GM19023 (cell line): ENCODE data around the gene ARHGEF26.

Experiments used
- ATAC-seq: cut with Tn5 transposase; IDR thresholded peaks from one replicate; pipeline ENCODE4 v1.9.1; 2021; ENCODE audit warnings: mild to moderate bottlenecking, moderate library complexity; ENCODE audit not compliant: unreplicated experiment

The ARHGEF26 gene

DNA sequence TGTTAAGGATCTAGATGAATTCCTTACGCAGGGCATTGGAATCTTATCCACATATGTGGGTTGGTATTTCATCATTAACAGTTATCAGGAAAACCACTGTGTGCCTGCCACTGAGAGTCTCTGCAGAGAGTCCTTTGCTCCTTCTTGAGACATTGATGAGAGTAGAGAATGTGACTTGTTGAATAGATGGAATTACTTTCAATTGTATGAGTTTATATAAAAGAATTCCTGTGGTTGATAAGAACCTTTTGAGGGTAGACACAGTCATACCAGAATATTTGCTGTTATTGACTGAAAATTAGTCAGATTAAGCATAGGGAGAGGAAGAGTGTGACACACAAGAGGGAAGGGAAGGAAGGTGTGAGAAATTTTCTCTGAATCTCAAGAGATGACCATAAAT, 30.8 kb downstream of the ARHGEF26 start:
- no peak for ATAC-seq

DNA sequence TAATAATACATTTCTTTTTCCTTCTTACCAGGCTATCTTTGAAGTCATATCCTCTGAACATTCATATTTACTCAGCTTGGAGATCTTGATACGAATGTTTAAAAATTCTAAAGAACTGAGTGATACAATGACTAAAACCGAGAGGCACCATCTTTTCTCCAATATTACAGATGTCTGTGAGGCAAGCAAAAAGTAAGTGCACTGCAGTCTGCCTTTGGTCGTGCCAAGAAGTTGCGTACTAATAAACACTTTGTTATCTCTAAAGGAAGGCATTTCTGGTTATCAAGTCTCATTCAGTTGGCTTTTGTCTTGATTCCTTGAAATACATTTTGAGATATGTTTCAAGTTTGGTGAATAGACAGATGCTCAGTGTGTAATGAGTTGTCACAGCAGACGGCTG, 31.6 kb downstream of the ARHGEF26 start:
- no peak for ATAC-seq

DNA sequence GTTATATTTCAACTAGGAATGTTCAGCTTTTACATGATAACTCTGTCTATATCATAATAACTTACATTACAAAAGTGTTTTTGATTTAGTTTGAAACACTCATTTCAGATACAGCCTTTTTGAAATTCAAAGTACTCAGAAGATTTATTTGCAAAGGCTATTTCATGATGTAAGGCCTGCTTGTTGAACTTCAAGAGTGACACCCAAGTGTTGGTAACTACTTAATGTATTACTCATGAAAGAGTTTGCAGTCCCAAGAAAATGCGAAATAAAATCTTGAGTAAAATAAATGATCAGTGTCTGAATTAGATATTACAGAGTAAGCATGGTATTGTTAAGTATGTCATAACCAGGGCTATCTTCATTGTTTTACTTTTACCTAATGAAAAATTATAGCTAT, 35.3 kb downstream of the ARHGEF26 start:
- ATAC-seq, result no peak

DNA sequence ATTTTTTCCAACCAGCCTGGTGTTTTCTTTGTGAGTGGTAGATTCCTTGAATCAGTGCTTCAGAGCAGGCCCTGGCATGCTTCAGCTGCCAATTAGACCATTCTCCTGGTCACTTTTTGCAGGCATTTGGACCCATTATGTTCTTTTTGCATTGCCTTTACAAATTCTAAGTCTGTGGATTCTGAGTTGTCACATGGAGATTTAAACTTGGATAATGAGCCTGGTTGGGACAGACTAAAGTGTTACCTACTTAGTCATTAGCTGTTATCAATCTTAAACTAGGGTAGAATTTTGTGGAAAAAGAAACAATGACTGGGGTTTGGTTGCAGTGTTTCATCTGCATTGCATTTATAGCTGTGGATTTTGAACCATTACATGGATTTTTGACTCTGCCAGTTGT, 40.6 kb downstream of the ARHGEF26 start:
- no peak for ATAC-seq

DNA sequence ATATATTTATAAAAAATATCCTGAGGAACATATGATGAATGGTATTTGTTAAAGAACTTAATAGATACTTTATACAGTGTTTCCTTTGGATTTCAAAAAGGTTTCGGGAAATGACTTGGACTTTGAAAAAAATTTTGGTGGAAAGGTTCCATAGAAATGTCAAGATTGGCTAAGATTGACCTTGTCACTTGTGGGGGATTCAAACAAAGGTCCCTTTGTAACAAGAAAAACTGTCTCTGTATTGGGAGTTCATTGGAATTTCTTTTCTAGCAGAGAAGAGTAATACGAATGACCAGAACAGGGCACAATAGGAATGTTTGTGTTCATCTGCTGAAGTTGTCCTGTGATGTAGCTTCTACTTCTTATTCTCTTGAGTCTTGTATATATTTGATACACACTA, 43.2 kb downstream of the ARHGEF26 start:
- ATAC-seq, result no peak

DNA sequence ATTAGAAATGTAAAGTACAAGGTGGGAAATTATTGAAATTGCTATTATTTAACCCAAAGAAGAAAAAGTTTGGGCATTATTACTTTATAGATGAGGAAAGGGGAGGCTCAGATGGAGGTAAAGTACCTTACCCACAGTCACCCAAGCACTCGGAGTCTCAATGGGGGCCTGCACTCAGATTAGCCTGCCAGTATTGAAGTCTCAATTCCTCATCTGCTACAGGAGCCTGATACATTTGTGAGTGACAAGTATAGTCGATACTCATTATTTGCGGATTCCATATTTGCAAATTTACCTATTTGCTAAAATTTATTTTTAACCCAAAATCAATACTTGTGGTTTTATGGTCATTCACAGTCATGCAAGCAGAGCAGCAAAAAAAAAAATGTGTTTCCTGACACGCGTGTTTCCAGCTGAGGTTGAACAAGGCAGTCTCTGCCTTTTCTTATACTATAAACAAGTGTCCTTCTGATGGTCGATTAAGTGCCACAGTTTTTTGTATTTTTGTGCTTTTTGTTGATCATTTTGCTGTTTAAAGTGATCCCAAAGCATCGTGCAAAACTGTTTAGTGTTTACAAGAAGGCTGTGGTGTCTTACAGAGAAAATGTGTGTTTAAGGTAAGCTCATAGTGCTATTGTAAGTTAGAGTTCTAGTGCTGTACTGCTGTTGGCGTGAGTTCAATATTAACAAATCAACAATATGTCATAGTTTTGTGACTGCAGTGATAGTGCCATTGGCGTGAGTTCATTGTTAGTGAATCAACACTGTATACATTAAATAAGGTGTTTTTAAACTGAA, 48.0 kb downstream of the ARHGEF26 start:
- ATAC-seq, result no peak

DNA sequence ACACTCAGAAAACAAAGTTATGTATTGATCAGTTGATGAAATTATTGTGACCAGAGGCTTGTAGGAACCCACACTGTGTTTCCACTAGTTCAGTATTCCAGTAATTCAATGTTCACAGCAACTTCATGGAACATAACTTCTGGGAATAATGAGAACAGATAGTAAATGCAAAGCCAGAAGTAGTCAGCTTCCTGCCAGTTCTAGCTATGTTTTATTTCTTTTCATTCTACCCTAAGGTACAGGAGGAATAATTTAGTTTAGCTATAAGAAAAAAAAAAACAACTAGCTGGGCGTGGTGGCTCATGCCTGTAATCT, 48.6 kb downstream of the ARHGEF26 start:
- ATAC-seq, result no peak

DNA sequence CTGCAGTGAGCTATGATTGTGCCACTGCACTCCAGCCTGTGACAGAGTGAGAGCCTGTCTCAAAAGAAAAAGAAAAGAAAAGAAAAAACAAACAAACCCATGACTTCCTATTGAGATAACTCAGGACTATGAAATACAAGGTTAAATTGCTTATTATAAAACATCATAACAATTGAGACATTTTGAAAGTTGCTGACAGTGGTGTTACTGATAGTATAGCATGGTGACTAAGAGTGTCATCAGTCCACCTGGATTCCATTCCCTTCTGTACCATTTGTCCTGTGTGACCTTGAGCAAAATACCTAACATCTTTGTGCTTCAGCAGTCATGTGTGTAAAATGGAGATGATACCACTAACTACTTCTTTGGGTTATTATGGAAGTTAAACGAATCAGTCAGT, 49.1 kb downstream of the ARHGEF26 start:
- no peak for ATAC-seq

DNA sequence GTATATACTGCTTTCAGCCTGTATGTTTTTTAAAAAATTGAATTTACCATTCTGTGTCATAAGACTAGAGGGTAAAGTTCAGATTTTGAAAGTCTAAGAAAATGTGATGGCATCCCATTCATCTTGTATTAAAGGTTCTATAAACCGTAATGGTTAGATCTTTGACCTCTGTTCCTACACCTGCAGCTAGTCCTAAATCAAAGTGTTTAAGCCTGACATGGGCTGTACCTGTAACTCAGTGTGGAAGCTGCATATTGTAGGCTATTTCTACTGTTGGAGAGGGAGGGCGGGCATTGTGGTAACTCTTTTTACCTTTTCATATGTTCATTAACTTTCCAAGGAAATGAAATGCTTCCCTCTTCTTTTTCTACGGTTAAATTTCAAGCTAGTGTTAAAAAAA, 53.9 kb downstream of the ARHGEF26 start:
- no peak for ATAC-seq

DNA sequence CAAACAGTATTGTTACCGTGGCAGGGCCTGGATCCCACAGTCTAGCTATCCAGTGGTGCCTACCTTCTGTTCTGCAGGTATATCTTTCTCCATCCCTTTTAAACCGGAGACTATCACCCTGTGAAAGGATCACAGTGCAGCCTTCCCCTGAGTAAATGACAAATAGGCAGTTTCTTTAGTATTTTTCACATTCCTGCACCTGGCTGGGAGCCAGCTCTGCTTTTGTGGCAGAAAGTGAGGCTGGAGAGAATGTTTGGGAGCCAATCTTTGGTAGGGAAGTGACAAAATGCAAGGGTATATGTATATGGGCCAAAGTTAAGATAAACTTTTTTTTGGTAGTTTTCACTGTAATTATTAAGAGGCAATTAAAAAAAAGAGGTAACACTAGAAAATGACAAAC, 54.8 kb downstream of the ARHGEF26 start:
- ATAC-seq, result no peak

DNA sequence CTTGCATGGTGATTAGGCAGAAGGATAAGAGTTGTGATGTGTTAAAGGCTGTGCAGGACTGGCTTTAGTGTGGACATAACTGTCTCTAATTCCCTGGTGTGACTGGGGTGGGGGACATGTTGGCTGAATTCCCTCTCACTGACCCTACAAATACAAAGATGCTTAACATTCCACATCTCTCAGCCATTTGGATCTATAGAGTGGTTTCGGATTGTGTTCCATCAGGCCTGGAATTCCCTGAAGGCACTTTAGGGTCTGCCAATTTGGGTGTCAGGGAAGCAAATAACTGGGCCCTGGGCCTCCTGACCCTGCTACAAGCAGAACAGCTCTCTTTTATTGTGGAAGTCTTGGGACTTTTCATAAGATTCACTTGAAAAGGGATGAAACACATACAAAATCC, 56.2 kb downstream of the ARHGEF26 start:
- no peak for ATAC-seq

DNA sequence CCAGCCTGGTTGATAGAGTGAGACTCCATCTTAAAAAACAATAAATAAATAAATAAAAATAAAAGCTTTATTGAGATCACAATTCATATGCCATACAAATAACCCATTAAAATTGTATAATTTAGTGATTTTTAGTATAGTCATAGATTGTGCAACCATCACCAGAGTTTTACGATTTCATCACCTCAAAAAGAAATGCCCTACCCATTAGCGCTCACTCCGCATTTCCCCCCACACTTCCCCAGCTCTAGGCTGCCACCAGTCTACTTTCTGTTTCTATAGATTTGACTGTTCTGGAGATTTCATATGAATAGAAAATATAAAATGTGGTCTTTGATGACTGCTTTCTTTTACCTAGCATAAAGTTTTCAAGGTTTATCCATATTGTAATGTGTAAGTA, 57.0 kb downstream of the ARHGEF26 start:
- no peak for ATAC-seq

DNA sequence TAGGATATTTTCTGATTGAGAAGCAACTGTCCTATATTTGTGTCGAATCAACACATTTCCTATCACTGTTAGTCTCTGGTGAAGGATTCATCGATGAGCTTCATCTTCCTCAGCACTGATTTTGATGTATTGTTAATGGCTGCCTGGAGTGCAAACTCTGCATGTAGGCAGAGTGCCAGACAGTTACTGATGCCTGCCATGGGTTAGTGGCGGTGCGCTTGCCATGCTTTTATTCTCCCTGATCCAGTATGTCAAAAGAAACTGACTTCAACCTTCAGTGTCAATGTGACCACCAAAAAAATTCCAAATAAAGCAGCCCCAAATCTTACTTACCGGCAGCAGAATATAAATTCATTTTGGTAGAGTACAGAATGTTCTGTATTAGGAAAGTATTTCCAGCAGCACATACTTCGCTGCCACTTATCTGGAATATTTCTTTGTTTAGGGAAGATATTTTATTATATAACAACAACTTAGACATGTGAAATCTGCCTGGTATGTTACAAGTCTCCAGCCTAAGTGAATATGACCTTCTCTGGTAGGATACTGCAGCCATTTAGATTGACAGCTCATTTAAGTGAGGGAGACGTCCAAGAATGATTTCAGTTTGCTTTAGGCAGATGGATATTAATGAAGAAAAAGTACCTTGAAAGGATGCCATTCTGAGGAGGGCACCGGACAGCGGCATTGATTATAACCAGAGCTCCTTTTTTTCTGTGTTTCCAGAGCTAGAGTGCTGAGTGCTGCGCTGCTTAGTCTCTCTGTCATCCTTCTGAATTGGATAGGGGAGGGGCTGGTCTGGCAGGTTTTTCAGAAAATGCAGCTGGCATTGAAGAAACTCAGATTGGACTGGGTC, 59.9 kb downstream of the ARHGEF26 start:
- no peak for ATAC-seq

DNA sequence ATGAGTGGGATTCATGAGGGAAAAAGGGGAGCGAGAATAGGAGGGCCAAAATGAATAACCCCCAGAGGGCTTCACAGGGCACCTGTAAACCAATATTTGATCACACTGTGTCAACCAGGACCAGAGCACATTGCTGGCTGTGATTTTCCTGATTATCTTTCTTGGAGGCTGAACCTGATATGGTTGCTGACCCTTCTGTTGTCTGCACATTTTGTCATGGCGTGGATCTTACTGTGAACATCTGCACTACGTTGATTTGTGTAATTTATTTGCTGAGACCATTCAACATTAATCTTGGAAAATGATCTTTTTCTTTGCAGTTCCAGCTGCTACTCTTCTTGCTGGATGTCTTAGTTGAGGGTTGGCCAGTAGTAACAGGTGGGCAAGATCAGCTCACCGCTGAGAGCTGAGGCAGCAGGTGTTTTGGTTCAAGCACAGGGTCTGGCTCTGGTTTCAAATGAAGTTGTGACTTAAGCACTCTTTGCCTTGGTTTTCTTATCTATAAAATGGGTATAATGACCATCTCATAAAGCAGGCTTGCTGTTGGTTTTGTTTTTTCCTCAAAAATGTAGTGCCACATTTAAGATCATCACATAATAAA, 61.2 kb downstream of the ARHGEF26 start:
- ATAC-seq, result no peak

DNA sequence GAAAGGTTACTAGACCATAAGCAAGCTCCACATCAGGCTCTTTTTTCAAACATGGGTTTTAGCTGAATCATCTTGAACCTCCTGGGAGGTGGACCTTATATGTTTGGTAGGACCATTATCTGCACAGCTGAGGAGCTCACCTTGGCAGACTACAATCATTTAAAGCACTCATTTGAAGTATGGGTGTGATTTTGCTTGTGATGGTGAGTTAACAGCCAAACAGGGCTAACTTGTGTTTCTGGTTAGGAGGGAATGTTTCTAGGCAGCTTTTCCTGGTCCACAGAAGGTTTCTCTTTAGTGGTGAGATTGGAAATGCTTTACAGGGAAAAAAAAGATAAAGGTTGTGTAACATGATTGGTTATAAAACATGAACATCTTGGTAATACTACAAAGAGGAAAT, 61.8 kb downstream of the ARHGEF26 start:
- no peak for ATAC-seq

DNA sequence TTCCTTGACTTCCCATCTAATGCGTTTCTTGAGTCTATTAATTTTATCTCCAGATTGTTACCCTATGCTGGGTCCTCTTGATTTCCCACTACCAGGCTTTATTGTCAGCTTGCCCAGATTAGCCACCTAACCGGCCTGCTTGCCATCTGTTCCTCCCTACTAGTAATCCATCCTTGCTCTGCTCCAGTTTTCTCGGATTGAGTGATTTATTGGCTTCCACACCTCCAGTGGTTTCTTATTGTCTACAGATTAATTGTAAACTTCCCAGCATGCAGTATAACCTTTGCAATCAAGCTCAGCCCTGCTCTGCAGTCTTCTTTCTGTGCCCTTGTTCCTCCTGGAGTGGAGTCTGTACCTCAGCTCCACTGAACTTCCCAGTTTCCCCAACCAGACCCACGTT, 63.4 kb downstream of the ARHGEF26 start:
- no peak for ATAC-seq

DNA sequence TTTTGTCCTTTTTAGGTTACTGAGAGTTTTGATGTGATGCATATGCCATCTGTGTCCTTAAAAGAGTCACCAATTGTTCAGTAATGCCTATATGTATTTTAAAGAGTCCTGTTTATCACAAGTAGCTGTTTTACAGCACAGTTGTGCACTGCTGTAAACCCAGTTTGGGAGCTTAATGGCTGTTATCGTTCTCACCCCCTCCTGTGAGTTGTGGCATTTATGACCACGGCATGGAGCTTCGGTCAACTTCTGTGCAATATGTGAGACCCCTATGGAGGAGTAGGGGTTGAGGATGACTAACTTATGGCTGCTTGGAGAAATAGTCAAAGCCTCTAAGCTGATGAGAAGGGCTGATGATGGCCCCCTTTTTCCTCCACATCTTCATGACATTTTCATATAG, 67.2 kb downstream of the ARHGEF26 start:
- ATAC-seq, result no peak

DNA sequence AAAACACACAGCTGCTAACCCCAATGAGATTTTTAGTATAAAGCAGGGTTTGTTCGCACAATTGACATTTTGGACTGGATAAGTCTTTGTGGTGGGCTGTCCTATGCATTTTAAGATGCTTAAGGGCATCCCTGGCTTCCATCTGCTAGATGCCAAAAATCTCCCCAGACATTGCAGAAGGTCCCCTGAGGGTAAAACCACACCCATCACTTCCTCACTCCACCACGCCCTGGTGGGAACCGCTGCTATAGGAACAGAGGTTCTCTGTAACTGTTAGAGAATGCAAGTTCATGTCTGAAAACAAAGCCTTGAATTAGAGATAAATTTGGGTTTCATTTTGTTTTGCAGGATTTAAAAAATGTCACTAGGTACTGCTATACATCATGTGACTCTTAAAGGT, 67.7 kb downstream of the ARHGEF26 start:
- ATAC-seq, result no peak

DNA sequence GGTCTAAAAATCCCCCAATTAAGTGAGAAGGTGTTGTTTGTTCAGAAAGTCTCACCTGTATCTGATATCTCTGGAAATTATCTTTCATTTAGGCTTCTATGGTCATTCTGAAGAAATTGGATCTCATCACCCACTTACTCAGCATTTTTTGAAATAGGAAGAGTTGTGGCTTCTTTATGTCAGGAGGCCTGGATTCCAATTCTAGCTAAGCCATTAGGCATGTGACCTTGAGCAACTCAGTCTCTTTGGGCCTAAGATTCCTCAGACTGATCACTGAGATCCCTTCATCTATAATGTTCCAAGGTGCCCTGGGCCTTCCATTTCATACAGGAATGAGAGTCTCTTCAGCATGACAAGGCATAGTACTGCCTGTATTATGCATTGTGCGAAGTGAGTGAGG, 70.3 kb downstream of the ARHGEF26 start:
- no peak for ATAC-seq

DNA sequence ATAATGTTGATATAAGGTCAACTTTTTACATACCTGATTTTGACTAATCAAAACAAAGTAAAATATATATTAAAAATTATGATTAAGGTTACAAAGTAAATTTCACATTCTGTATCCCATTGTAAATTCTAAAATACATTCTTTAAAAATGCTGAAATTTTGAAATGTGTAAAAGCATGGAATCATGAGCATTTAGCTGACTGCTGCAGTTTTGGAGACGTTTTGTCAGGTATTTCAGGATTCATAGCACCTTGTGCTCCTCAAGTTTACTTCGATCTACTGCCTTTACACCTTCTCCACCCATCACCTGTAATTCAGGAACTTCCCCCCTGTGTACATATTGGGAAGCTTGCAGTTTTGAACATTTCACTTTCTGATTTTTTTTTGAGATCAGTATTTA, 71.0 kb downstream of the ARHGEF26 start:
- no peak for ATAC-seq

DNA sequence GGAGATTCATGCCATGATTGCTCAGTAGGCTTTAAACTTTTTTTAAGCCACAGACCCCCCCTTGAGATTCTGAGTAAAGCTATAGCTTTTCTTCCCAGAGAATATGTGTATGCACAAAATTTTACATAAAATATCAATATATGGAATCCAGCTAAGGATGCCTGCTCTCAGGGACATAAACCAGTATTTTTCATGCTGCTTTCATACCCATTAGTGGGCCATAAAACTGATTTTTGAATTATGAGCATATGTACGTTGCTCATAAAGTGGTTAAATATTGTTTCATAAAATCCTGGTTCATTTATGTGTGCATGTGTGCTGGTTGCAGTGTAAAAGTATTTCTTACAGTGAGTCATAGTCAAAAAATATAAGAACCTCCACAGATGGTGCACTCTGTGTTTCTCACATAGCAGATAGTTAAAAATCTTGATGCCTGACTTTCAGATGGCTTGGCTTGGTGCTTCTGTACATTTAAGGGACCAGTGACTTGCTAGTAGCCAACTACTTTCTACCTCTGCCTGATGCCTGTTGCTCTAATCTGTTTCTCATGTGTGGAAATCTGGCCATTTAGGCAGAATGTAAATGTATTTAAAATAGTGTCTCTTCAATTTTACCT, 71.9 kb downstream of the ARHGEF26 start:
- ATAC-seq, result no peak

DNA sequence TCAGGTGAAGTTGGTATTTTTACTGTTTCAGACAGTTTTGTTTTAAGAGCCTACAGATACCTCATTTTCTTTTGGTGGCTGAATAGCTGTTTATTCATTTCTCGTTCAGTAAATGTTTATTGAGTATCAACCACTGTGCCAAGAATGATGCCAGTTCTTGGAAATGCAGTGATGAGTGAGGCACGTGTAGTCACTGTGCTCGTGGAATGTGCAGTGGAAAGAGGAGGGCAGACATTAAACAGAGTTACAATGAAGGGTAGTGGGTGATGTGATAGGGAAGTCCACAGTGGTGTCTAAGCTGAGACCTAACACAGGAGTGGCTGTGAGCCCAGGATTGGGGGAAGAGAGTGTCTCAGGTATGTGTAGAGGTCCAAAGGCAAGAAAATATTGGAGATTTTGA, 73.7 kb downstream of the ARHGEF26 start:
- no peak for ATAC-seq
